ENCODE measurements around the gene WDR5B. TPM values are rescaled to one million over a fixed set of nuclear protein-coding genes. Genes with fewer than 3 reads are reported as not detected.

The WDR5B gene
- polyA plus RNA-seq, 1 donor from 2014 or later = 6.9 TPM

DNA sequence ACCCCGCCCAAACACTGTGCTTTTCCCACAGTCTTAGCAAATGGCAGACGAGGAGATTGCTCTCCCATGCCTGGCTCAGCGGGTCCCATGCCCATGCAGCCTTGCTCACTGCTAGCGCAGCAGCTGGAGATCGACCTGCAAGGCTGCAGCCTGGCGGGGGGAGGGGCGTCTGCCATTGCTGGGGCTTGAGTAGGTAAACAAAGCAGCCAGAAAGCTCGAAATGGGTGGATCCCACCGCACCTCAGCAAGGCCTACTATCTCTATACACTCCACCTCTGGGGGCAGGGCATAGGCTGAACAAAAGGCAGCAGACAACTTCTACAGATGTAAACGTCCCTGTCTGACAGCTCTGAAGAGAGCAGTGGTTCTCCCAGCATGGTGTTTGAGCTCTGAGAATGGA is 27.2 kb upstream of the WDR5B start:
- Histone ChIP-seq H3K79me2 (replicated peaks; ENCODE audit: insufficient read depth, low read length) (no peaks in the 10 kb centered on the region), H3K9me3 (ENCODE audit: low read length) (no peaks in the 10 kb centered on the region), H3F3A (ENCODE audit: insufficient read depth, low read length, poor library complexity, severe bottlenecking) (no peaks in the 10 kb centered on the region), H3K36me3 (ENCODE audit: insufficient read depth, low read length) (no peaks in the 10 kb centered on the region), H3K4me3 (ENCODE audit: low read length) (no peak overlapping the region), H3K27ac (ENCODE audit: low read length) (no peak overlapping the region), H2AFZ (ENCODE audit: low read depth, low read length) (no peak overlapping the region), H4K20me1 (ENCODE audit: insufficient read depth) (no peaks in the 10 kb centered on the region), H3K4me2 (ENCODE audit: low read length) (no peak overlapping the region), H3K9ac (ENCODE audit: low read length) (no peak overlapping the region), H3K9me2 (ENCODE audit: insufficient read depth, low read length) (no peaks in the 10 kb centered on the region), H3K27me3 (ENCODE audit: insufficient read depth, low read depth, low read length) (no peaks in the 10 kb centered on the region)
- no peak for TF ChIP-seq RAD21 (conservative IDR thresholded peaks at IDR 0.05)
- TF ChIP-seq TAF1 (IDR thresholded peaks at IDR 0.05; ENCODE audit: low read depth) = no peak
- no peak for TF ChIP-seq SMC3 (conservative IDR thresholded peaks at IDR 0.05; ENCODE audit: poor library complexity)
- no peak for TF ChIP-seq EP300 (conservative IDR thresholded peaks at IDR 0.05; ENCODE audit: poor library complexity, severe bottlenecking)
- TF ChIP-seq POLR2AphosphoS5 (IDR thresholded peaks at IDR 0.05) = no peak
- TF ChIP-seq EZH2 (IDR thresholded peaks at IDR 0.05; ENCODE audit: borderline replicate concordance, insufficient read depth, low read length, poor library complexity, severe bottlenecking) = no peak
- TF ChIP-seq, protein P1, sequence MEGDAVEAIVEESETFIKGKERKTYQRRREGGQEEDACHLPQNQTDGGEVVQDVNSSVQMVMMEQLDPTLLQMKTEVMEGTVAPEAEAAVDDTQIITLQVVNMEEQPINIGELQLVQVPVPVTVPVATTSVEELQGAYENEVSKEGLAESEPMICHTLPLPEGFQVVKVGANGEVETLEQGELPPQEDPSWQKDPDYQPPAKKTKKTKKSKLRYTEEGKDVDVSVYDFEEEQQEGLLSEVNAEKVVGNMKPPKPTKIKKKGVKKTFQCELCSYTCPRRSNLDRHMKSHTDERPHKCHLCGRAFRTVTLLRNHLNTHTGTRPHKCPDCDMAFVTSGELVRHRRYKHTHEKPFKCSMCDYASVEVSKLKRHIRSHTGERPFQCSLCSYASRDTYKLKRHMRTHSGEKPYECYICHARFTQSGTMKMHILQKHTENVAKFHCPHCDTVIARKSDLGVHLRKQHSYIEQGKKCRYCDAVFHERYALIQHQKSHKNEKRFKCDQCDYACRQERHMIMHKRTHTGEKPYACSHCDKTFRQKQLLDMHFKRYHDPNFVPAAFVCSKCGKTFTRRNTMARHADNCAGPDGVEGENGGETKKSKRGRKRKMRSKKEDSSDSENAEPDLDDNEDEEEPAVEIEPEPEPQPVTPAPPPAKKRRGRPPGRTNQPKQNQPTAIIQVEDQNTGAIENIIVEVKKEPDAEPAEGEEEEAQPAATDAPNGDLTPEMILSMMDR (IDR thresholded peaks at IDR 0.05; ENCODE audit: poor library complexity, severe bottlenecking) = no peak
- TF ChIP-seq, protein P2, sequence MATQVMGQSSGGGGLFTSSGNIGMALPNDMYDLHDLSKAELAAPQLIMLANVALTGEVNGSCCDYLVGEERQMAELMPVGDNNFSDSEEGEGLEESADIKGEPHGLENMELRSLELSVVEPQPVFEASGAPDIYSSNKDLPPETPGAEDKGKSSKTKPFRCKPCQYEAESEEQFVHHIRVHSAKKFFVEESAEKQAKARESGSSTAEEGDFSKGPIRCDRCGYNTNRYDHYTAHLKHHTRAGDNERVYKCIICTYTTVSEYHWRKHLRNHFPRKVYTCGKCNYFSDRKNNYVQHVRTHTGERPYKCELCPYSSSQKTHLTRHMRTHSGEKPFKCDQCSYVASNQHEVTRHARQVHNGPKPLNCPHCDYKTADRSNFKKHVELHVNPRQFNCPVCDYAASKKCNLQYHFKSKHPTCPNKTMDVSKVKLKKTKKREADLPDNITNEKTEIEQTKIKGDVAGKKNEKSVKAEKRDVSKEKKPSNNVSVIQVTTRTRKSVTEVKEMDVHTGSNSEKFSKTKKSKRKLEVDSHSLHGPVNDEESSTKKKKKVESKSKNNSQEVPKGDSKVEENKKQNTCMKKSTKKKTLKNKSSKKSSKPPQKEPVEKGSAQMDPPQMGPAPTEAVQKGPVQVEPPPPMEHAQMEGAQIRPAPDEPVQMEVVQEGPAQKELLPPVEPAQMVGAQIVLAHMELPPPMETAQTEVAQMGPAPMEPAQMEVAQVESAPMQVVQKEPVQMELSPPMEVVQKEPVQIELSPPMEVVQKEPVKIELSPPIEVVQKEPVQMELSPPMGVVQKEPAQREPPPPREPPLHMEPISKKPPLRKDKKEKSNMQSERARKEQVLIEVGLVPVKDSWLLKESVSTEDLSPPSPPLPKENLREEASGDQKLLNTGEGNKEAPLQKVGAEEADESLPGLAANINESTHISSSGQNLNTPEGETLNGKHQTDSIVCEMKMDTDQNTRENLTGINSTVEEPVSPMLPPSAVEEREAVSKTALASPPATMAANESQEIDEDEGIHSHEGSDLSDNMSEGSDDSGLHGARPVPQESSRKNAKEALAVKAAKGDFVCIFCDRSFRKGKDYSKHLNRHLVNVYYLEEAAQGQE (IDR thresholded peaks at IDR 0.05; ENCODE audit: borderline replicate concordance) = no peak
- no peak for TF ChIP-seq MXI1 (conservative IDR thresholded peaks at IDR 0.05; ENCODE audit: poor library complexity, severe bottlenecking)

DNA sequence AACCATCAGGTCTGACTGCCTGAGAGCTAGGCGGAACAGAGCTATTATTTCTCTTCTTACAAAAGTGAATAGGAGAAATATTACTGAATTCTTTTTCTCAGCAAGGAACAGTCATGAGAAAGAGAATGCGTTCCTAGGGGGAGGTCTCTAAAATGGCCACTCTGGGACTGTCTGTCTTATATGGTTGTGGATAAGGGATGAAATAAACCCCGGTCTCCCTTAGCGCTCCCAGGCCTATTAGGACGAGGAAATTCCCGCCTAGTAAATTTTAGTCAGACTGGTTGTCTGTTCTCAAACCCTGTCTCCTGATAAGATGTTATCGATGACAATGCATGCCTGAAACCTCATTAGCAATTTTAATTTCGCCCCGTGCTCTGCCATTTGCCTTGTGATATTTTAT is 20.1 kb upstream of the WDR5B start:
- no peaks in the 10 kb centered on the region for H4K20me1 ChIP-seq (ENCODE audit: insufficient read depth)
- no peak overlapping the region for H3K9ac ChIP-seq (ENCODE audit: low read length)
- no peak overlapping the region for H3K4me2 ChIP-seq (ENCODE audit: low read length)
- H2AFZ ChIP-seq (ENCODE audit: low read depth, low read length) = no peak overlapping the region
- H3K27me3 ChIP-seq (ENCODE audit: insufficient read depth, low read depth, low read length) = no peaks in the 10 kb centered on the region
- TF ChIP-seq MXI1 (conservative IDR thresholded peaks at IDR 0.05; ENCODE audit: poor library complexity, severe bottlenecking) = no peak
- no peaks in the 10 kb centered on the region for H3K9me3 ChIP-seq (ENCODE audit: low read length)
- H3K79me2 ChIP-seq (replicated peaks; ENCODE audit: insufficient read depth, low read length) = no peaks in the 10 kb centered on the region
- H3K27ac ChIP-seq (ENCODE audit: low read length) = no peak overlapping the region
- no peak overlapping the region for H3K4me3 ChIP-seq (ENCODE audit: low read length)
- no peaks in the 10 kb centered on the region for H3K9me2 ChIP-seq (ENCODE audit: insufficient read depth, low read length)
- H3F3A ChIP-seq (ENCODE audit: insufficient read depth, low read length, poor library complexity, severe bottlenecking) = no peaks in the 10 kb centered on the region
- peaks cover 6% of the 10 kb centered on the region for H3K36me3 ChIP-seq (ENCODE audit: insufficient read depth, low read length)

DNA sequence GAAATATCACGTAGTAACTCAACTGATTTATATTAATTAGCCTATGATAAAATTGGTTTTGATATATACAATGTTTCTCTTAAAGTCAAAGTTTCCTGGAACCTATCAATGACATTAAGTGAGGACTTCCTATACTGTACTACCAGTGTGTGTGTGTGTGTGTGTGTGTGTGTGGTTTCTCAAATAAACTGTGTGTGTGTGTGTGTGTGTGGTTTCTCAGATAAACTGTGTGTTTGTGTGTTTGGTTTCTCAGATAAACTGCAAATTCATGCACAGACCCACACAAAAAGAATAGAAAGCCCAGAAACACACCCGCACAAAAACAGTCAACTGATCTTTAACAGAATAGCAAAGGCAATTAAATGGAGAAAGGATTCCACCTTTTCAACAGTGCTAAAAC is 14.5 kb upstream of the WDR5B start:
- Histone ChIP-seq H3F3A (ENCODE audit: insufficient read depth, low read length, poor library complexity, severe bottlenecking) (no peaks in the 10 kb centered on the region), H3K79me2 (replicated peaks; ENCODE audit: insufficient read depth, low read length) (no peaks in the 10 kb centered on the region), H3K9me3 (ENCODE audit: low read length) (no peaks in the 10 kb centered on the region), H2AFZ (ENCODE audit: low read depth, low read length) (no peak overlapping the region), H4K20me1 (ENCODE audit: insufficient read depth) (no peaks in the 10 kb centered on the region), H3K27ac (ENCODE audit: low read length) (no peak overlapping the region), H3K36me3 (ENCODE audit: insufficient read depth, low read length) (peaks cover 9% of the 10 kb centered on the region), H3K4me2 (ENCODE audit: low read length) (no peak overlapping the region), H3K9ac (ENCODE audit: low read length) (no peak overlapping the region), H3K9me2 (ENCODE audit: insufficient read depth, low read length) (no peaks in the 10 kb centered on the region), H3K4me3 (ENCODE audit: low read length) (no peak overlapping the region), H3K27me3 (ENCODE audit: insufficient read depth, low read depth, low read length) (no peaks in the 10 kb centered on the region)
- TF ChIP-seq SMC3 (conservative IDR thresholded peaks at IDR 0.05; ENCODE audit: poor library complexity) = no peak
- TF ChIP-seq POLR2AphosphoS5 (IDR thresholded peaks at IDR 0.05) = no peak
- TF ChIP-seq MXI1 (conservative IDR thresholded peaks at IDR 0.05; ENCODE audit: poor library complexity, severe bottlenecking) = no peak
- TF ChIP-seq, protein P2 (IDR thresholded peaks at IDR 0.05; ENCODE audit: borderline replicate concordance) = no peak
- TF ChIP-seq TAF1 (IDR thresholded peaks at IDR 0.05; ENCODE audit: low read depth) = no peak
- no peak for TF ChIP-seq EZH2 (IDR thresholded peaks at IDR 0.05; ENCODE audit: borderline replicate concordance, insufficient read depth, low read length, poor library complexity, severe bottlenecking)
- TF ChIP-seq RAD21 (conservative IDR thresholded peaks at IDR 0.05) = no peak
- TF ChIP-seq EP300 (conservative IDR thresholded peaks at IDR 0.05; ENCODE audit: poor library complexity, severe bottlenecking) = no peak
- TF ChIP-seq, protein P1 (IDR thresholded peaks at IDR 0.05; ENCODE audit: poor library complexity, severe bottlenecking) = no peak

All from neural cell (in vitro differentiated cells).